SW 1271 (cell line): Measurements from ENCODE around the gene CDH23.

ENCODE experiments used
- DNase-seq, 2 experiments: peaks; one replicate each; lab custom pipeline; 2025; lab: John Stamatoyannopoulos, UW

CDH23 gene

GRCh38 chr10:71564194-71564820, 167.6 kb downstream of the CDH23 start:
- DNase-seq = no peak

DNA sequence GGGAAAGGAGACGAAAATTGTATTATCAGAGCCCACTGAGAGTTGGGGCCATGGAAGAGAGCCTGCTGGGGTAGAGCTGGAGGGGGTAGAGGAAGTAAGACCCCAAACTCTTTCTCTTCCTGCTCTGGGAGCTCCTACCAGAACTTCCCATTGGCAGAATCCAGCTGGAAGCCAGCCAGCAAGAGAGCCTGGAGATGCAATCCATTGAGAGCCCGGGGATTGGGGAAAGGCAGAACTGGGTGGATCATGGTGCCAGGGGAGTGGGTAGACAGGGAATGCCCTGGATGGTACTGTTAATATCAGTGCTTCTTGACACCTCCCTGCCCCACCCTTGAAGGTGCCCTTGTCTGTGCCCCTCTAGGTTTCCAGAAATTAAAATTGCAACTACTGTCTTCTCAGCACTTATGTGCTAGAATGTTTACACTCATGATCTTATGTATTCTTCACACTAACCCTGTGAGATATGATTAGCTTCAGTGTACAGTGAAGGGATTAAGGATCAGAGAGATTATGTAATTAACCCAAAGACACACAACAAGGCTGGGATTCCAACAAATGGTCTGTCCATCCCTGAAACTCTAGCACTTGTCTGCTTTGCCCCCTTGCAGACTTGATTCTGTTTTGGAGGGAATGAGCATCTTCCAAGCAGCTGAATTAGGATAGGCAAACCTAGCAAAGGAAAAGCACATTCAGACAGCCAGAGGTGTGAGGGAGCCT, 168.7 kb downstream of the CDH23 start:
- no peak for DNase-seq

- no peak for DNase-seq
Observed at GRCh38 chr10:71567006-71567405, 170.3 kb downstream of the CDH23 start.

DNA sequence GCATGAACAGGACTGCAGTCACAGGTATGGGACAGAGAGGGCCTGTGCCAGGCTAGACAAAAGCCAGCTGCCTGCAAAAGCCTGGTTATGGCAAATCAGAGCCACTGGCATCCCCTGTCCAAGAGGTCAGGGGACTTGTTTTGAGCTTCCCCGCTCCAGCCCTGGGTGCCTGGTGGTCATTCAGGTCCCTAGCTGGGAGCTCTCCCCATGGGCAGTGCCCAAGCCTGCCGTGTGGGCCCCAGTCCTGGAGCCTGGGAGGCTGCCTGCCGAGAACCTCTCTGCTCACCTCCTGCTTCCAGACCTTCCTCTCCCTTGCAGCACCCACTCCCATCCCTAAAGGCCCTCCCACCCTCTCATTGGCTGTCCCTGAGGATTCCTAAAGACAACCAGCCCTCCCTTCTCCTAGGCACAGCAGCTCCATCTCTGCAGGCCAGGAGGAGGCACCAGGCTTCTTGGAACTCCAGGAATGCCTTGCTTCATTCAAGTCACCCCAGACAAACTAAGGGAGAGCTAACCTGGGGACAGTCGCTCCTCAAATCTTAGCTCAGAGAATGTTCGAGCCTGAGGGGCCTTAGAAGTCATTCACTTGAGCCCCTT, 172.3 kb downstream of the CDH23 start:
- DNase-seq = no peak

DNA sequence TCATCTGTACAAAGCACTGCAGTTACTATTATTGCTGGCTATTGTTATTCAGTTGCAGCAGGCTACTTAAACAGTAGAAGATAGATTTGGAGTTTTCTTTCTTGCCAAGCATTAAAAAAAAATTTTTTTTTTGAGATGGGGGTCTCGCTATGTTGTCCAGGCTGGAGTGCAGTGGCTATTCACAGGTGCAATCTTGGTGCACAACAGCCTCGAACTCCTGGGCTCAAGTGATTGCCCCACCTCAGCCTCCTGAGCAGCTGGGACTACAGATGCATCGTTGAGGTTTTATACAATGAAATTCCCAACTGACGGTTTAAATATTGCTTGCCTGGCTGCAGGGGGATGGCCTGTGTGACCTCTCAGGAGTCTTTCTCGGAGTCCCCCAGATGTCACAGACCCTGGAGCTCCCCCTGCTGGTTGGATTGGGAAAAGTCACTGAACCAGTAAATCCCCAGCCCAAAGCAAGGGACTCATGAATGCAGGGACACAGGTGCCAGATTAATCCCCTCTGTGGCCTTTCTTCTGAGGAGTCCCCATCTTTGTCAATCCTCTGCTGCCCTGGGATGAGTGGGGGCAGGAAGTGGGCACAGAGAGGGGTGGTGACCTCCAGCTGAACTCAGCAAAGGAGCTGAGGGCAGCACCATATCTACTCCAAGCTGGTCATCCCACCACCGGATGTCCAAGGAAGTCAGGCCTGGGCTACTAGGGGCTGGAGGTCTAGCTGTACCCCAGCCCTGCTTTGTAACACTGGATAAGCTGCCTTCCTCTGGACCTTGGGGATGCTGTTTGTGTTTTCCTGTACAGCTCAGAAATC, 173.3 kb downstream of the CDH23 start:
- DNase-seq = peak; percentile 4 to 8

DNA sequence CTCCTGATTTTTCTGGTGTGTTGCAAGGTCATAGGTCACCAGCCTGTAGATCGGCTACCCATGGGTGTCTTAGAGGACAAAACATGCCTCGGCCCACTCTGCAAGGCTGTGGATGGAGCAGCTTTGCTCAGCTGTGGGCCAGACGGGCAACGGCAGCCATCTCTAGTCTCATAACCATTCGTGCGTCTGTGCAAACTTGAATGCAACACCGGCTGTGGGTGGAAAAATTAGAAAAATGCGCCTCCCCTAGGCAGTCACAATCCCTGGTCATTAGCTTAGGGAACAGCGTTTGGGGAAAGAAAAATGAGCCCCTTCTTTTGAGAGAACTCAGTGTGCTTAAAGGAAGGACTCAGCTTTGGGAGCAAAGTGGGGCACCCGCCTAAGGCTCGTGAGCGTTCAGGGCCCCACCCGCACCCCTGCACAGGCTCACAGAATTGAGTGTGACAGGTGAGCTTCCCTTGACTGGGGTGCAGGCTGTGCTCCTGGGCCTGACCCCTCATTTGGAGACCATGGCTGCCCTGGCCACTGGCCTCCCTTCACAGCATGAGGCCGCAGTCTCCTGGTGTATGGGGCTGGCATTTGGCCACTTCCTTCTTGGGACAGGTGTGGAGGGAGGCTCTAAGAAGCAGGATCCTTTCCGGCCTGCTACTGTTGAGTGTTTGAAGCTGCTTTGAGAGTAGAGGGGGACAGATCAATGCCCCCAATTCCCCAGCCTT, 174.9 kb downstream of the CDH23 start:
- no peak for DNase-seq

GRCh38 chr10:71572962-71573361, 176.2 kb downstream of the CDH23 start:
- no peak for DNase-seq

DNA sequence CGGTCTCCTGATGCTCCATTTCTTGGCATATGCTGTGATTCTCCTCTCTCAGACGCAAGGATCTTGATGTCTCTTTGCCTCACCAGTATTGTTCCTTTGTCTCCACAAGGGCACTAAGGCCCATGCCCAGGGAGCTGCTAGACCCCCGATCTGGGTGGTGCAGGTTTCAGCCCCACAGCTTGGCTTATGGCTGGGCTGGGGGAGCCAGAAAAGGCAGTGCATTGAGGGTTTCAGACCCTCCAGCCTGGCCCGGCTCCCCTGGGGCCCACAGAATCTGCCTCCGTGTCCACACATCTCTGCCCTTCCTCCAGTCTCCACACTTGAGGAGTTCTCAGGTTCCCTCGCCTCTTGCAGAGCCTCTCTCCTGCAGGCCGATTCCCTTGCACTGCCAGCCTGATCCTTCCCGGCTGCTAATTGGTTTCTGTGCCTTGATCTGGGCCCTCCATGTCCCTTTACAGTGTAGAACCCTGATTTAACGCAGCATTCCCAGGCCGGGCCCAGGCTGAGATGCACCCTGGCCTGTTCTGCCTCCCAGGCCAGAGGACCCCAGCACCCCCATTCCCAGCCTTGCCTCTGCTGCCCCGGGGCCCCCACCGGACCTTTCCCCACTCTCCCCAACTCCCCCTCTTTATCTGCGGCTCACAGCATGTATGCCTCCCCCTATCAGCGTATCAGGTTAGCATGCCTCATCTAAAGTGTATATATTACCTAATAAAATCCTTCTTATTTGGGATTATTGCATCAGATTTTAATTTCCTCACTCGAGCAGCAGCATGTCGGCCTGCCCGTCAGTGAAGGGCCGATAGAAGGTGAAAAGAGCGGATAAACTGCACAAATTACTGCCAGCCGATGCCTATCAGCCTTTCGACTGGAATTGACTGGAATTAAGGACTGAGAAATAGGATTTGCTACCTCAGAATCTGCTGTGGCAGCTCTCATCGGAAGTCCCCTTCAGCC, 177.1 kb downstream of the CDH23 start:
- no peak for DNase-seq

- no peak for DNase-seq
Observed at GRCh38 chr10:71575451-71575850, 178.7 kb downstream of the CDH23 start.

- no peak for DNase-seq
Observed at GRCh38 chr10:71575934-71576801, 179.4 kb downstream of the CDH23 start.

DNA sequence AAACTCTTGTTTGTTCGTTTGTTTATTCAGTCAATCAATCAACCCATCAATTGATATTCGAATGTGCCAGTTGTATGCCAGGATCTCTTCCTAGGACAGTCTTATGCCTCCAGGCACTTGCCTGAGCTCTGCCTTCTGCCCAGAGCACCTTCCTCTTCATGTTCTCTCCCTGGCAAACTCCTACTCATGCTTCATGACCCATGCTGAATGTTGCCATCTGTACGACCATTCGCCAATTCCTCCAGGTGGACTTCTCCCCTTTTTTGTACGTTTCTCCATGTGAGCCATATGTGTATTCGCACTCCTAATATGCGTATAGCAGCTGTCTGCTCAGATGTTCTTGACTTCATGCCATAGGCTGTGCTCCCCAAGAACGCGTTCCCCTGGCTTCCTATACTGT, 180.1 kb downstream of the CDH23 start:
- no peak for DNase-seq

- no peak for DNase-seq
Observed at GRCh38 chr10:71577345-71577744, 180.6 kb downstream of the CDH23 start.

DNA sequence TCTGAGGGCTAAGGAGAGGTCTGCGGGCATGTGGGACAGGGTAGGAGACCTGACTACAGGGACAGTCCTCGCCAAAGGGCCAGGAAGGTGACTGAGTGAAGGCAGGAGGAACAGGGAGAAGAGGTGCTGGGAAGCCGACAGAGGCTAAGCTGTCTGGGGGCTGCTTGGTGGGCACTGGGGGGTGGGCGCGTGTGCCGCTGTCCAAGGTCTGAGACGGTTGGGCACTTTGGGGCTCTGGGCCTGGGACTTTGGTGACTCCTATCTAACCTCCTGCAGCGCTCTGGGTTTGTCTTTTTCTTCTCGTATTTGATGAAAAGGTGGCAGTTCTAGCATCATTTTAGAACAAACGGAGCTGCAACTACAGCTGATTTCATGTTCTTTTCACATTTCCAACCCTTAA, 181.3 kb downstream of the CDH23 start:
- no peak for DNase-seq

GRCh38 chr10:71579668-71580067, 182.9 kb downstream of the CDH23 start:
- no peak for DNase-seq

DNA sequence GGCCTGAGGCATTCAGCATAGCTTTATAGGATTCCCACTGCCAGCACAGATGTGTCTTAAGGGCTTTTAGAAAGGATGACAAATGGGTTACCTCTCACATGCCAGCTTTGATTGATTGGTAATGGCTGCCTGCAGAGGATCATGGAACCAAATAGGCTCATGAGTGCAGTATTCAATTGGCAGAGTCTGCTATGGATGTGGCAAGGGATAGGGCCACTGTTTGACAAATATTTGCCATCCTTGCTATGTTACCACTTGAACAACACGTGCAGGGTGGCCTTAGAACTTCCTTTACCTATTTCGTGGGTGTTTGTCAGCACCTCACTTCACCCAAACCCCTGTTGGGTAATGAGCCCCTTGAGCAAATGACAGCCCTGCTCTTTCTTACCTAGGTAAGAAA, 183.7 kb downstream of the CDH23 start:
- no peak for DNase-seq

DNA sequence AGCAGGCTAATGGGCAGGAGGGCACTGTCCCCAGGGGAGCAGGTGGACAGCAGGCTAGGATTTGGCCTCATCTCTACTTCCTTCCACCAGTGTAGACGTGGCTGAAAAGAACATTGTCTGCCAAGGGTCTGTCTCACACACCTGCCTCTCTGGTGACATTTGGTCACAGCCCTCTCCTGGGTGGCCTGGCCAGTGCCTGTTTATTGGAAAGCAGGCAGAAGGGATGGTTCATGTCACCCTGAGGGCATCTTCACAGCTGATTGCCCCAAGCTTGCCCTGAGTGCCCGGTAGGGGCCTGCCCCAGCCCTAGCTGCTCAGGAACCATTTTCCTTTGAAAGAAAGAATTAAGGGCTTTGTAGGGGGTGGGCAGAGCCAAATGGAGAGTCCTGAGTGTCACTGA, 184.2 kb downstream of the CDH23 start:
- no peak for DNase-seq

DNA sequence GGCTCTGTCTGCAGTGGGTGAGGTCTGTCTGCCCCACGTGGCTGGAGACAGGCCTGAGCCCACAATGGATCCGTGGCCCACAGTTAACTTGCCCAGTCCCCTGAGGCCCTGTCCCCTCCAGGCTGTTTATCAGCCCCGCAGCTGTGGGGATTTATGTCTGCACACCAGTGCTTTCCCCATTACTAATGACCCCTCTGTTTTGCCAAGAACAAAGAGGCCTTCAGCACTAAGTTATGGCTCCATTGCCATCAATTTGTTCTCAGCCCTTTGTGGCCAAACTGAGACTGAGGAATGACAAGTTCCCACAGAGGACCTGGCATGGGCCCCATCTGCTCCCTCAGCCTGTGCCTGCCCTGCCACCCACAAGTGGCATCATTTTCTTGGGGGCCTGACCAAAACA, 184.7 kb downstream of the CDH23 start:
- DNase-seq = no peak

GRCh38 chr10:71582019-71582418, 185.3 kb downstream of the CDH23 start:
- DNase-seq = no peak

DNA sequence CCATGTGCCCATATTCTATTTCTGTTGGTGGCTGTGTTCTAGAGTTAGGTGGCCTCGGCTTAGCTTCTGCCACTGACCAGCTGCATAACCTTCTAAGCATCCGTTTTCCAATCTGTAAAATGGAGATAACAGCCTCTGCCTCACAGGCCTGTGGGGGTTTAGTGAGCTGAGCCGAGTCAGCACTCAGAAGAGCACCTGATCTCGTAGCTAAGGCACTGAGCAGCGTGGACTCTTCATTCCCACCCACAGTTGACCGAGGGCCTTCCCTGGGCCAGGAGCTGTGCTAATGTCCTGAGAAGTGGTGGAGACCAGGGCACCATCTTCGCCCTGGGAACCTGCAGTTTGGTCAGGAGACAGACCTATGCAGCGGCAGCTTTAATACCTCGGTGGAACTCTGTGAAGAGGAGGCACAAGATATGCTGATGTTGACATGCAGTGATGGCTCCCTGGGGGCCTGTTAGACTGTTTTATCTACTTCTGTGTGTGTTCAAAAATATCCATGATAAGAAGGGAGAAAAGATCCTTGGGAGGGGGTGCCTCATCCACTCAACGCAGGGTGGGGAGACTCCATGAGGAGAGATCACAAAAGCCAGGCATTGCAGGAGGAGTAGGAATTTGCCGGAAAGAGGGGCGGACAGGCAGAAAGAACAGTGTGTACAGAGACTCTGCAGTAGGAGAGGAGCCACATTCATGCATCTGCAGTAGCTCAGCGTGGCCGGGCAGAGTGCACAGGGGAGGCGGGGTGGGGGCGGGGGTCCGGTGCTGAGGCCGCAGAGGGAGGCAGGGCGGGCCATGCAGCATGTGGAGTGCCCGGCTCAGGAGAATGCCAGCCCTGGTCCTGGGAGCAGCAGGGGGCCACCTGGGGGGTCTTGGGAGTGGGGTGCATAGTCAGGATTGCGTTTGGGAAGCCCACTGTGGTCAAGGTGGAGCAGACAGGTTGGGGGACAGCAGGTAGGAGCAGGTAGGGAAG, 186.1 kb downstream of the CDH23 start:
- DNase-seq = no peak
